Measurements from ENCODE around the gene OR2A2.

The OR2A2 gene

GRCh38 chr7:144133307-144133706 lies 23.9 kb downstream of the OR2A2 start:
- no peaks in the 10 kb centered on the region for H3K4me1 ChIP-seq
- no peaks in the 10 kb centered on the region for H3K27me3 ChIP-seq
- no peaks in the 10 kb centered on the region for H3K36me3 ChIP-seq
- H4K20me1 ChIP-seq, result no peaks in the 10 kb centered on the region
- H3K27ac ChIP-seq, result no peak overlapping the region
- no peak overlapping the region for H3K9ac ChIP-seq
- H3K9me3 ChIP-seq, result no peaks in the 10 kb centered on the region
- H3K4me3 ChIP-seq, result no peak overlapping the region
- H3K4me2 ChIP-seq, result no peak overlapping the region
- no peak for TF ChIP-seq Cebpa-rat (IDR thresholded peaks at IDR 0.05)

GRCh38 chr7:144134116-144134515 lies 24.7 kb downstream of the OR2A2 start:
- no peak for TF ChIP-seq Cebpa-rat (IDR thresholded peaks at IDR 0.05)
- no peaks in the 10 kb centered on the region for H3K9me3 ChIP-seq
- no peaks in the 10 kb centered on the region for H3K4me1 ChIP-seq
- H3K27ac ChIP-seq, result no peak overlapping the region
- H3K4me2 ChIP-seq, result no peak overlapping the region
- no peak overlapping the region for H3K4me3 ChIP-seq
- no peaks in the 10 kb centered on the region for H3K36me3 ChIP-seq
- H4K20me1 ChIP-seq, result no peaks in the 10 kb centered on the region
- no peak overlapping the region for H3K9ac ChIP-seq
- no peaks in the 10 kb centered on the region for H3K27me3 ChIP-seq

- no peak for TF ChIP-seq Cebpa-rat (IDR thresholded peaks at IDR 0.05)
- H3K27me3 ChIP-seq, result no peaks in the 10 kb centered on the region
- no peaks in the 10 kb centered on the region for H4K20me1 ChIP-seq
These were observed 28.1 kb downstream of the OR2A2 start for GRCh38 chr7:144137501-144137900.

GRCh38 chr7:144142187-144142586 lies 32.8 kb downstream of the OR2A2 start:
- Histone ChIP-seq H3K36me3 (no peaks in the 10 kb centered on the region), H3K9me3 (peaks cover 6% of the 10 kb centered on the region), H3K4me3 (no peak overlapping the region), H3K27ac (no peak overlapping the region), H4K20me1 (no peaks in the 10 kb centered on the region), H3K27me3 (no peaks in the 10 kb centered on the region), H3K4me2 (no peak overlapping the region), H3K4me1 (no peaks in the 10 kb centered on the region), H3K9ac (no peak overlapping the region)
- no peak for TF ChIP-seq Cebpa-rat (IDR thresholded peaks at IDR 0.05)

More at GRCh38 chr7:144137501-144137900, 28.1 kb downstream of the OR2A2 start:
- Histone ChIP-seq H3K9ac (no peak overlapping the region), H3K27ac (no peak overlapping the region), H3K4me1 (no peaks in the 10 kb centered on the region), H3K4me2 (no peak overlapping the region), H3K36me3 (no peaks in the 10 kb centered on the region), H3K9me3 (no peaks in the 10 kb centered on the region), H3K4me3 (no peak overlapping the region)

GRCh38 chr7:144144426-144144825 lies 35.0 kb downstream of the OR2A2 start:
- TF ChIP-seq Cebpa-rat (IDR thresholded peaks at IDR 0.05), result no peak
- peaks cover 20% of the 10 kb centered on the region for H3K9me3 ChIP-seq

GRCh38 chr7:144148224-144148827 lies 38.9 kb downstream of the OR2A2 start:
- no peaks in the 10 kb centered on the region for H4K20me1 ChIP-seq
- H3K4me1 ChIP-seq, result no peaks in the 10 kb centered on the region
- no peak overlapping the region for H3K4me3 ChIP-seq
- TF ChIP-seq Cebpa-rat (IDR thresholded peaks at IDR 0.05), result no peak
- no peaks in the 10 kb centered on the region for H3K27me3 ChIP-seq
- no peak overlapping the region for H3K4me2 ChIP-seq
- H3K9me3 ChIP-seq, result peaks cover 20% of the 10 kb centered on the region
- H3K36me3 ChIP-seq, result no peaks in the 10 kb centered on the region
- H3K9ac ChIP-seq, result no peak overlapping the region
- no peak overlapping the region for H3K27ac ChIP-seq

More at GRCh38 chr7:144144426-144144825, 35.0 kb downstream of the OR2A2 start:
- Histone ChIP-seq H3K4me3 (no peak overlapping the region), H3K36me3 (no peaks in the 10 kb centered on the region), H4K20me1 (no peaks in the 10 kb centered on the region), H3K27ac (no peak overlapping the region), H3K27me3 (no peaks in the 10 kb centered on the region), H3K4me1 (no peaks in the 10 kb centered on the region), H3K9ac (no peak overlapping the region), H3K4me2 (no peak overlapping the region)

- TF ChIP-seq Cebpa-rat (IDR thresholded peaks at IDR 0.05), result no peak
- H3K4me1 ChIP-seq, result no peaks in the 10 kb centered on the region
- H3K4me2 ChIP-seq, result no peak overlapping the region
These were observed 49.5 kb downstream of the OR2A2 start for GRCh38 chr7:144158861-144159260.

More at GRCh38 chr7:144158861-144159260, 49.5 kb downstream of the OR2A2 start:
- no peaks in the 10 kb centered on the region for H3K36me3 ChIP-seq
- H3K27ac ChIP-seq, result no peak overlapping the region
- H3K4me3 ChIP-seq, result no peak overlapping the region
- no peaks in the 10 kb centered on the region for H3K9me3 ChIP-seq
- no peak overlapping the region for H3K9ac ChIP-seq
- H4K20me1 ChIP-seq, result no peaks in the 10 kb centered on the region
- H3K27me3 ChIP-seq, result no peaks in the 10 kb centered on the region

Measured in BLaER1 (cell line).